ENCODE measurements around the gene ARHGEF3.

The ARHGEF3 gene

GRCh38 chr3:56836276-56837163 lies 34.8 kb upstream of the ARHGEF3 start:
- Histone ChIP-seq H3K27ac (no peak overlapping the region), H3K27me3 (peaks cover 0 to 72% (median 0%) of the 10 kb centered on the region in 11 experiments; a peak in 8 of 22 replicates), H4K20me1 (no peaks in the 10 kb centered on the region), H3K4me2 (peak overlapping the region in 2 of 11 experiments; percentile 10 to 19; a peak in 1 of 22 replicates), H3K9me3 (replicated peaks in 1 of 11) (no peaks in the 10 kb centered on the region), H3K4me3 (no peak overlapping the region), H3K4me1 (peaks cover 7 to 36% (median 15%) of the 10 kb centered on the region in 10 experiments; a peak in 19 of 20 replicates), H3K36me3 (no peaks in the 10 kb centered on the region), H3K9ac (no peak overlapping the region)
- peak in 4 of 11 experiments; percentile 19 to 70 (median 36); a peak in 3 of 22 replicates for TF ChIP-seq Cebpa-rat (IDR thresholded peaks at IDR 0.05)

GRCh38 chr3:56835650-56836227 lies 34.0 kb upstream of the ARHGEF3 start:
- H3K4me2 ChIP-seq, result no peak overlapping the region
- no peak overlapping the region for H3K4me3 ChIP-seq
- H4K20me1 ChIP-seq, result no peaks in the 10 kb centered on the region
- peaks cover 7 to 36% (median 15%) of the 10 kb centered on the region in 10 experiments; a peak in 19 of 20 replicates for H3K4me1 ChIP-seq
- no peaks in the 10 kb centered on the region for H3K36me3 ChIP-seq
- no peak for TF ChIP-seq Cebpa-rat (IDR thresholded peaks at IDR 0.05)
- peaks cover 0 to 75% (median 0%) of the 10 kb centered on the region in 11 experiments; a peak in 9 of 22 replicates for H3K27me3 ChIP-seq
- no peak overlapping the region for H3K27ac ChIP-seq
- no peak overlapping the region for H3K9ac ChIP-seq
- no peaks in the 10 kb centered on the region for H3K9me3 ChIP-seq (replicated peaks in 1 of 11)

GRCh38 chr3:56833536-56833935 lies 31.8 kb upstream of the ARHGEF3 start:
- Histone ChIP-seq H3K9me3 (replicated peaks in 1 of 11) (no peaks in the 10 kb centered on the region), H3K36me3 (no peaks in the 10 kb centered on the region), H3K27ac (no peak overlapping the region), H3K4me2 (peak overlapping the region in 8 of 11 experiments; percentile 5 to 72 (median 52); a peak in 15 of 22 replicates), H3K27me3 (peaks cover 0 to 81% (median 0%) of the 10 kb centered on the region in 11 experiments; a peak in 9 of 22 replicates), H3K9ac (no peak overlapping the region), H3K4me3 (no peak overlapping the region), H4K20me1 (no peaks in the 10 kb centered on the region), H3K4me1 (peaks cover 7 to 36% (median 15%) of the 10 kb centered on the region in 10 experiments; a peak in 19 of 20 replicates)
- no peak for TF ChIP-seq Cebpa-rat (IDR thresholded peaks at IDR 0.05)

DNA sequence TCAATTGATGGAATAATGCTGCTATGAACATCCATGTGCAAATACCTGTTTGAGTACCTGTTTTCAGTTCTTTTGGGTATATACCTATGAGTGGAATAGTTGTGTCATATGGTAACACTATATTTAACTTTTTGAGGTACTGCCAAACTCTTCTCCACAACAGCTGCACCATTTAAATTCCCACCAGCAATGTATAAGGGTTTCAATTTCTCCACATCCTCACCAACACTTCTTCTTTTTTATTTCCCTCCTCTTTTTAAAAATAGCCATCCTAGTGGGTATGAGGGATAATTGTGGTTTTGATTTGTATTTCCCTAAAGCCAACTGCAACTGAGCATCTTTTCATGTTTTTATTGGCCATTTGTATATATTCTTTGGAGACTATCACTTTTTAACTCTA lies 31.3 kb upstream of the ARHGEF3 start:
- Histone ChIP-seq H3K27me3 (peaks cover 0 to 84% (median 0%) of the 10 kb centered on the region in 11 experiments; a peak in 9 of 22 replicates), H3K9ac (no peak overlapping the region), H3K4me3 (no peak overlapping the region), H3K4me2 (peak overlapping the region; percentile 5 to 72 (median 47); a peak in 17 of 22 replicates), H3K36me3 (no peaks in the 10 kb centered on the region), H3K9me3 (replicated peaks in 1 of 11) (no peaks in the 10 kb centered on the region), H3K4me1 (peaks cover 7 to 38% (median 15%) of the 10 kb centered on the region in 10 experiments; a peak in 19 of 20 replicates), H4K20me1 (no peaks in the 10 kb centered on the region), H3K27ac (no peak overlapping the region)
- TF ChIP-seq Cebpa-rat (IDR thresholded peaks at IDR 0.05), result no peak

DNA sequence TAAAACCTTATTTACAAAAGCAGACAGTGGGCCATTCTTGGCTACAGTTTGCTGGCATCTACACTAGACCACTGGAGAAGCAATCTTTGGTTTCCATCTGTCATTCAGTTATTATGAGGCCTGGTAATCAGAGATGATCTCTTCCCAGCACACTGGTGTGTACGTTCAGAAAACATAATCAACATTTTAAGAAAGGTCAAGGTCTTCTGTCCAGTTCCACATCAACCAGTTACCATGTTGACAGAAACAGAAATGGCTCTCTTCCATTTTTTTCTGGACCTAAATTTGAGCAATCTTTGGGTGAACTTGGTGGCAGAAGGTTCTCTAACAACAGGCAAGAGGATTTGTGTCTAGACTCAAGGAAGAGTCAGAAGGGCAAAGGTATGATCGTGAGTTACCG lies 29.8 kb upstream of the ARHGEF3 start:
- Histone ChIP-seq H3K9ac (no peak overlapping the region), H3K27me3 (peaks cover 0 to 74% (median 0%) of the 10 kb centered on the region in 11 experiments; a peak in 9 of 22 replicates), H3K27ac (no peak overlapping the region), H3K36me3 (no peaks in the 10 kb centered on the region), H3K4me3 (no peak overlapping the region), H3K4me2 (no peak overlapping the region), H3K9me3 (replicated peaks in 1 of 11) (no peaks in the 10 kb centered on the region), H4K20me1 (no peaks in the 10 kb centered on the region), H3K4me1 (peaks cover 7 to 40% (median 26%) of the 10 kb centered on the region in 10 experiments; a peak in 19 of 20 replicates)
- no peak for TF ChIP-seq Cebpa-rat (IDR thresholded peaks at IDR 0.05)

- Histone ChIP-seq H3K36me3 (no peaks in the 10 kb centered on the region), H3K4me1 (peaks cover 7 to 46% (median 28%) of the 10 kb centered on the region in 10 experiments; a peak in 19 of 20 replicates), H3K9ac (no peak overlapping the region), H3K4me2 (no peak overlapping the region), H3K9me3 (replicated peaks in 1 of 11) (no peaks in the 10 kb centered on the region), H4K20me1 (no peaks in the 10 kb centered on the region), H3K27me3 (peaks cover 0 to 74% (median 0%) of the 10 kb centered on the region in 11 experiments; a peak in 9 of 22 replicates), H3K27ac (no peak overlapping the region), H3K4me3 (no peak overlapping the region)
- TF ChIP-seq Cebpa-rat (IDR thresholded peaks at IDR 0.05), result no peak
Measured at GRCh38 chr3:56830884-56831283, 29.1 kb upstream of the ARHGEF3 start.

DNA sequence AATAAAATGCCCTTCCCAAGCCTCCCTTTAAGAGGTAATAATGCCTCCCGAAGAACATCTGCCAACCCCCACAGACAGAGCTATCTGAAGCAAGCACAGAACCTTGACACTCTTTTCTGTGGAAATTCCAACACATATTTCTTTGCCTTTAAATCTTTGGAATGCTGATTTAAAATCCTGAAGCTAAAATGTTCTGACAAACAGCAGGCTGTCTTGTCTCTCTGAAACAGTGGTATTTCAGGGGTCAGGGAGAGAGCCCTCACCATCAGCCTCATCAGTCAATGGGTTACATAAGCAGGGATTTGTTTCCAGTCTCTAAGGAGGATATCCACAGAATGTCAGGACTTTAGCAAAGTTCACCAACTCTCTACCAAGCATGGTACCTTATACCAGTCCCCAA lies 27.8 kb upstream of the ARHGEF3 start:
- H3K36me3 ChIP-seq, result no peaks in the 10 kb centered on the region
- no peak overlapping the region for H3K4me3 ChIP-seq
- no peak overlapping the region for H3K27ac ChIP-seq
- no peaks in the 10 kb centered on the region for H3K9me3 ChIP-seq (replicated peaks in 1 of 11)
- no peak overlapping the region for H3K9ac ChIP-seq
- TF ChIP-seq Cebpa-rat (IDR thresholded peaks at IDR 0.05), result no peak
- peaks cover 0 to 78% (median 0%) of the 10 kb centered on the region in 11 experiments; a peak in 9 of 22 replicates for H3K27me3 ChIP-seq
- H4K20me1 ChIP-seq, result no peaks in the 10 kb centered on the region
- H3K4me1 ChIP-seq, result peaks cover 7 to 50% (median 28%) of the 10 kb centered on the region in 10 experiments; a peak in 19 of 20 replicates
- no peak overlapping the region for H3K4me2 ChIP-seq

GRCh38 chr3:56826831-56827722 lies 25.3 kb upstream of the ARHGEF3 start:
- no peak overlapping the region for H3K4me3 ChIP-seq
- peaks cover 0 to 82% (median 0%) of the 10 kb centered on the region in 11 experiments; a peak in 9 of 22 replicates for H3K27me3 ChIP-seq
- peaks cover 0 to 34% (median 13%) of the 10 kb centered on the region in 10 experiments; a peak in 13 of 20 replicates for H3K4me1 ChIP-seq
- no peaks in the 10 kb centered on the region for H3K9me3 ChIP-seq (replicated peaks in 1 of 11)
- no peak overlapping the region for H3K9ac ChIP-seq
- H3K4me2 ChIP-seq, result peak overlapping the region in 7 of 11 experiments; percentile 30 to 87 (median 81); a peak in 13 of 22 replicates
- H4K20me1 ChIP-seq, result no peaks in the 10 kb centered on the region
- H3K27ac ChIP-seq, result no peak overlapping the region
- peak in 2 of 11 experiments; percentile 31 to 45; a peak in 1 of 22 replicates for TF ChIP-seq Cebpa-rat (IDR thresholded peaks at IDR 0.05)
- no peaks in the 10 kb centered on the region for H3K36me3 ChIP-seq

All from BLaER1 treated with 17β-estradiol and CSF1 and Interleukin-3, amounts not matched to agents 10 nM and 100 nM (cell line).